Uterus (tissue), 2 donors: Measurements from ENCODE around the gene SNAI1.

Source experiments
- CTCF ChIP-seq, 4 experiments: fragments of 200-600 bp in 2 of 4; fragments of 450-650 bp in 2 of 4; sonication (generic) in 2 of 4; IDR thresholded peaks; one replicate each; pipeline ENCODE4 v1.5.1; 2016 to 2019; ENCODE audit warnings: antibody characterized with exemption in 4 of 4, mild to moderate bottlenecking in 2 of 4, moderate library complexity in 1 of 4
- POLR2A ChIP-seq, 2 donors: fragments of 450-650 bp; IDR thresholded peaks; one replicate each; pipeline ENCODE4 v1.6.1; 2016; ENCODE audit warnings: antibody characterized with exemption in 2 of 2, mild to moderate bottlenecking in 1 of 2, moderate library complexity in 1 of 2

- no peak for TF ChIP-seq CTCF (IDR thresholded peaks at IDR 0.05)
- no peak for TF ChIP-seq POLR2A (IDR thresholded peaks at IDR 0.05)
Measured at GRCh38 chr20:49981218-49982071, 1.3 kb upstream of the SNAI1 start.
